MCF 10A (cell line): ENCODE data around the gene PADI1. TPM values are rescaled to one million over a fixed set of nuclear protein-coding genes. Genes with fewer than 3 reads are reported as not detected.

ENCODE experiments used
- BruUV-seq: library from RNA; stranded (reverse); fragments of 400-500 nt; replicated peaks from 2 replicates; lab custom pipeline; 2021; lab: Mats Ljungman, UMichigan
- CTCF ChIA-PET: fragments of 300-600 bp; sonication (Branson Sonifier 250); formaldehyde crosslinking; extraction: SDS; loops from one replicate; lab custom pipeline; 2021; ENCODE audit warnings: antibody characterized with exemption, inconsistent platforms; lab: Yijun Ruan, JAX
- POLR2A ChIA-PET: fragments of 300-600, 350-650 bp; sonication (Branson Sonifier 250); formaldehyde crosslinking; extraction: SDS; loops from one replicate; lab custom pipeline; 2020; ENCODE audit warnings: antibody characterized with exemption, inconsistent platforms; lab: Yijun Ruan, JAX
- DNase-seq: peaks from one replicate; pipeline ENCODE4 v3.0.0-alpha.2; 2018; ENCODE audit not compliant: unreplicated experiment
- H3K27ac Mint-ChIP-seq: one replicate; pipeline ENCODE4 v1.8.0; 2022; ENCODE audit warnings: mild to moderate bottlenecking, low read depth, mixed read lengths; ENCODE audit not compliant: unreplicated experiment
- H3K27me3 Mint-ChIP-seq: one replicate; pipeline ENCODE4 v1.8.0; 2022; ENCODE audit warnings: mixed read lengths; ENCODE audit not compliant: insufficient read depth, unreplicated experiment
- H3K36me3 Mint-ChIP-seq: one replicate; pipeline ENCODE4 v1.8.0; 2022; ENCODE audit warnings: mild to moderate bottlenecking, moderate library complexity, mixed read lengths; ENCODE audit not compliant: insufficient read depth, unreplicated experiment
- H3K4me1 Mint-ChIP-seq: one replicate; pipeline ENCODE4 v1.8.0; 2022; ENCODE audit warnings: mixed read lengths; ENCODE audit not compliant: insufficient read depth, unreplicated experiment
- H3K4me3 Mint-ChIP-seq: one replicate; pipeline ENCODE4 v1.8.0; 2022; ENCODE audit warnings: mild to moderate bottlenecking, moderate library complexity, mixed read lengths; ENCODE audit not compliant: unreplicated experiment
- H3K9me3 Mint-ChIP-seq: one replicate; pipeline ENCODE4 v1.8.0; 2022; ENCODE audit warnings: mixed read lengths; ENCODE audit not compliant: unreplicated experiment
- CTCF ChIP-seq: fragments of 200-600 bp; IDR thresholded peaks from one replicate; pipeline ENCODE4 v1.8.0; 2022; ENCODE audit warnings: antibody characterized with exemption, mild to moderate bottlenecking; ENCODE audit not compliant: unreplicated experiment
- intact Hi-C: fragments of 100-400 bp; cut with micrococcal nuclease; formaldehyde crosslinking; loops from 2 replicates; pipeline ENCODE4 v1.14.1; 2022
- total RNA-seq: library from RNA; stranded (reverse); gene quantifications from 2 replicates; pipeline ENCODE4 v1.2.3, GENCODE V29; 2022

PADI1 gene
- total RNA-seq, 1 experiment from 2014 or later: 0.58 TPM

GRCh38 chr1:17277511-17278159, 72.7 kb downstream of the PADI1 start:
- POLR2A ChIA-PET: interaction anchor here (0.8 to 2.5 kb wide), 5 partner anchors 9 to 27 kb away, joined by 3 to 13 read pairs (median 3); no protein-coding TSS in a partner anchor
- intact Hi-C loops: loop anchor here (10.0 kb wide), 2 partner anchors 127 to 153 kb away; no protein-coding TSS in a partner anchor
- Mint-ChIP-seq H3K4me3 (no peak overlapping the region), H3K27me3 (no peaks in the 10 kb centered on the region), H3K36me3 (peaks cover 7% of the 10 kb centered on the region), H3K4me1 (peaks cover 4% of the 10 kb centered on the region), H3K9me3 (no peaks in the 10 kb centered on the region), H3K27ac (no peak overlapping the region)
- no peak for DNase-seq
- TF ChIP-seq CTCF: no peak
- BruUV-seq: no TSS peak
- CTCF ChIA-PET: interaction anchor here (0.6 to 3.3 kb wide), 4 partner anchors 10 to 129 kb away, joined by 3 to 20 read pairs (median 4); no protein-coding TSS in a partner anchor

- no TSS peak for BruUV-seq
- Mint-ChIP-seq H3K4me3 (no peak overlapping the region), H3K4me1 (peaks cover 4% of the 10 kb centered on the region), H3K36me3 (peaks cover 7% of the 10 kb centered on the region), H3K27me3 (no peaks in the 10 kb centered on the region), H3K27ac (no peak overlapping the region), H3K9me3 (no peaks in the 10 kb centered on the region)
- ChIA-PET POLR2A (interaction anchor here (0.6 to 1.2 kb wide), 3 partner anchors 8 to 160 kb away, joined by 3 to 6 read pairs (median 5); no protein-coding TSS in a partner anchor), CTCF (interaction anchor here (0.6 to 1.0 kb wide), 3 partner anchors 12 to 154 kb away, joined by 3 read pairs; no protein-coding TSS in a partner anchor)
- intact Hi-C loops: loop anchor here (10.0 kb wide), 2 partner anchors 126 to 154 kb away; no protein-coding TSS in a partner anchor
- no peak for TF ChIP-seq CTCF
- no peak for DNase-seq
These were observed 74.3 kb downstream of the PADI1 start for GRCh38 chr1:17278996-17279830.

GRCh38 chr1:17280436-17280835, 75.5 kb downstream of the PADI1 start:
- no peak for TF ChIP-seq CTCF
- Mint-ChIP-seq H3K4me3 (no peak overlapping the region), H3K9me3 (no peaks in the 10 kb centered on the region), H3K4me1 (peaks cover 4% of the 10 kb centered on the region), H3K27me3 (no peaks in the 10 kb centered on the region), H3K27ac (no peak overlapping the region), H3K36me3 (peaks cover 7% of the 10 kb centered on the region)
- DNase-seq: no peak
- ChIA-PET CTCF (interaction anchor here (0.6 to 1.2 kb wide), 2 partner anchors 29 to 53 kb away, joined by 4 read pairs; no protein-coding TSS in a partner anchor), POLR2A (interaction anchor here (0.7 kb wide), 1 partner anchor 636 kb away, joined by 4 read pairs; no protein-coding TSS in a partner anchor)
- intact Hi-C loops: no loop called here
- no TSS peak for BruUV-seq
